Choroid plexus epithelial cell (primary cell): Measurements from ENCODE around the gene RBMS1.
"Not testable (repeated sequence)": the region's sequence is repeated elsewhere in the genome, so short reads cannot be mapped to it uniquely, and the experiment has no call there.

Source experiments
- DNase-seq: peaks from one replicate; pipeline ENCODE4 v3.0.0-alpha.2; 2010; ENCODE audit warnings: low read depth
- H3K4me3 ChIP-seq: 2 replicates; pipeline ENCODE4 v1.5.1; 2011; ENCODE audit warnings: low read depth, mild to moderate bottlenecking, control low read depth, low read length, moderate library complexity
- CTCF ChIP-seq: conservative IDR thresholded peaks from 2 replicates; pipeline ENCODE4 v1.5.1; 2011; ENCODE audit warnings: low read depth, mild to moderate bottlenecking, control low read depth, inconsistent platforms, low read length, moderate library complexity

Gene RBMS1

GRCh38 chr2:160454070-160454797 lies 39.4 kb downstream of the RBMS1 start:
- DNase-seq: no peak
- no peak for TF ChIP-seq CTCF
- no peak overlapping the region for H3K4me3 ChIP-seq

DNA sequence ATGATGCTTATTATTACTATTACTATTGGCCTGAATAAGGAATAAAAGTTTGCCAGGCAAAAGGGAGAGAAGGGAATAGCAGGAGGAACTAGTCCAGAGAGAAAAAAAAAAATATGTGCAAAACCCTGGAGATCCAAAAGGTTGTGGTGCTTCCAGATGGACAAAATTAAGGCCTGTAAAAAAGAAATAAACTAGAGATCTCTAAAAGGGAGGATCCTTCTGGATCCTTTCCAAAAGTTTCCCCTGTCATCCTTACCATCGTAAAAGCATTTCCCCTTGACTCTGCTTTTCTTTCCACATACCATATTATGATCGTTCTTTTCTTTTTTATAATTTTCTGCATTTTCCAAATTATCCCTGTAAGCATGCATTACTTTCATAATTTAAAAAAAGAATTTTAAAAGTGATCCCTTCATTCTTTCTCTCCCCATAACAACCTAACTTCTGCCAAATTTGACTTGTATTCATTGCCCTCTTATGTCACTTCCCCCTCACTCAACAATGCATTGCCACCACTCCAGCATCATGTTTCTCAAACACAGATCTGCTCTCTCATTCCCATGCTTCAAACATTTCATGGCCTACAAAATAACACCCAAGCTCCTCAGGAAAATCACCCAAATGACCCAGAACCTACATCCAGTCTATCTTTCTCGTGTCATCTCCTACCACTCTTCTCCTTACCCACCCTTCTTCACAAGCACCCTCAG lies 40.3 kb downstream of the RBMS1 start:
- DNase-seq: no peak
- no peak overlapping the region for H3K4me3 ChIP-seq
- no peak for TF ChIP-seq CTCF

DNA sequence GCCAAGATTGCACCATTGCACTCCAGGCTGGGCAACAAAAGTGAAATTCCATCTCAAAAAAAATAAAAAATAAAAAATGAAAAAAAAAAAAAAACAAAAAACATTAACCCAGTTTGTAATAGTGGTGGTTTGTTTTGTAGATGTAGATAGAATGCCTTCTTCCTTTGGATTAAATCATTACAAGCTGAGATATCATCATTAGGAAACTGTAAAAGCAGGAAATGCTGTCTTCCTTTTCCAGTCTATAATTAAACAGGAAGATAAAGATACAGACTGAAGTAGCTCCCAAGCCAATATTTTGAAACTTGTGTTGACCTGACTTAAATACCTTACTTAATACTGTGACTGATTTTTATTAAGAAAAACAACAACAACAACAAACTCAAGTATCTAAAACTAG lies 43.1 kb downstream of the RBMS1 start:
- no peak overlapping the region for H3K4me3 ChIP-seq
- no peak for TF ChIP-seq CTCF
- no peak for DNase-seq

- H3K4me3 ChIP-seq, DNase-seq: not testable (repeated sequence)
Measured at GRCh38 chr2:160448821-160449220, 44.8 kb downstream of the RBMS1 start.

DNA sequence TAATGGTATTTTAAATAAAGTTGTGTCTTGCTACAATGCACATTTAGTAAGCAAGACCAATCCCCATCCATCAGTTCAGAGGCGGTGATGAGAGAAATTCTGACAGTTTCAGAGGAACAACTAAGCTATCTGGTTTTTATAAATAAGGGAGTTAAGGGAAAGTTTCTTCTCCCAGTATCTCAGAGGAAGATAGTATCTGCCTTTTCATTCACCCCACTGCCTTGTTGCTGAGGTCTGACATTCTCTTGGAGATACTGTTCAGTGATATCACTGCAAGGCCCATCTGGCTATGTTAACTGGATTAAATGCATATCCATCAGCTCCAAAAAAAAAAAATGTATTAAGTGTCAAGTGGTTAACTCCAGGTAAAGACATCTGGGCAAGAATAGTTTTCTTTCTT lies 47.9 kb downstream of the RBMS1 start:
- no peak for DNase-seq
- no peak overlapping the region for H3K4me3 ChIP-seq
- no peak for TF ChIP-seq CTCF

DNA sequence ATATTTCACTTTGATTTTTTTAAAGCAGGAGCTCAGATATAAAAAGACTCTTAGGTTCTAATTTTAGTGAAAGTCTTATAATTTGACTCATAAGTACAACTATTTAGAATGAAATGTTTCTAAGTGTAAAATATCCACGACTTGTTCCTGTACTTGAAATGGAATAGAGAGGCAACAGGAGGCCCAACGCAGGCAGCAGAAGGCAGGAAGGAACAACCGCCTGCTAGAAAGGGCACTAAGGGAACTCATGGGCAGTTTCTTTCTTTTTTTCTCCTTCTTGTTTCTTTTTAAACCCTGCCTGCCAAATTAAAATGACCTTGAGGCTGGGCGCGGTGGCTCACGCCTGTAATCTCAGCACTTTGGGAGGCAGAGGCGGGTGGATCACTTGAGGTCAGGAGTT lies 51.0 kb downstream of the RBMS1 start:
- no peak for DNase-seq
- no peak overlapping the region for H3K4me3 ChIP-seq
- TF ChIP-seq CTCF: no peak

GRCh38 chr2:160440888-160441287 lies 52.7 kb downstream of the RBMS1 start:
- TF ChIP-seq CTCF: no peak
- no peak for DNase-seq

GRCh38 chr2:160439038-160439437 lies 54.6 kb downstream of the RBMS1 start:
- not testable (repeated sequence) for DNase-seq

More at GRCh38 chr2:160440888-160441287, 52.7 kb downstream of the RBMS1 start:
- no peak overlapping the region for H3K4me3 ChIP-seq

More at GRCh38 chr2:160439038-160439437, 54.6 kb downstream of the RBMS1 start:
- not testable (repeated sequence) for H3K4me3 ChIP-seq
